Psoas muscle (tissue), 8 donors: Measurements from ENCODE around the gene RELT. TPM values are rescaled to one million over a fixed set of nuclear protein-coding genes. Genes with fewer than 3 reads are reported as not detected.

Experiments used
- ATAC-seq, 4 donors: fragments of 200-7000 bp; cut with Tn5 transposase; one replicate each; pipeline ENCODE4 v1.9.1; 2020; ENCODE audit warnings: moderate library complexity in 3 of 4, mild to moderate bottlenecking in 2 of 4
- DNase-seq, 2 donors: peaks; one replicate each; pipeline ENCODE4 v3.0.0-alpha.2; 2020
- H3K27ac ChIP-seq: fragments of 200-600 bp; one replicate; pipeline ENCODE4 v1.8.0; 2022
- H3K27me3 ChIP-seq, 3 donors: fragments of 200-600 bp in 1 of 3; one replicate each; pipeline versions ENCODE4 v1.6.1 to v1.8.0; 2013 to 2022; ENCODE audit warnings: low read length in 2 of 3, mild to moderate bottlenecking in 2 of 3, moderate library complexity in 1 of 3; ENCODE audit not compliant: insufficient read depth in 3 of 3
- H3K36me3 ChIP-seq, 2 donors: fragments of 200-600 bp in 1 of 2; one replicate each; pipeline versions ENCODE4 v1.6.1 to v1.8.0; 2013 to 2022; ENCODE audit warnings: low read depth in 1 of 2, mild to moderate bottlenecking in 1 of 2, moderate library complexity in 1 of 2; ENCODE audit not compliant: insufficient read depth in 1 of 2
- H3K4me1 ChIP-seq: fragments of 200-600 bp; one replicate; pipeline ENCODE4 v1.8.0; 2022
- H3K4me3 ChIP-seq: fragments of 200-600 bp; one replicate; pipeline ENCODE4 v1.8.0; 2022; ENCODE audit warnings: mild to moderate bottlenecking
- H3K9me3 ChIP-seq: fragments of 200-600 bp; one replicate; pipeline ENCODE4 v1.8.0; 2022
- WGBS, 3 donors: extraction: QIAGEN DNeasy Blood & Tissue Kit; methylation state at CpG; one replicate each; pipeline versions ENCODE4 v1.1.6 to v1.1.7; 2013; 5-methylcytosine and 5-hydroxymethylcytosine counted together
- intact Hi-C, 2 donors: fragments of 100-400 bp; cut with DNase I; formaldehyde crosslinking; loops; one replicate each; pipeline versions ENCODE4 v1.11.0 to v1.14.2; 2022
- polyA plus RNA-seq, 3 donors: library from polyadenylated mRNA; stranded (reverse); fragments of 200-250 nt; gene quantifications; one replicate each; pipeline ENCODE4 v1.2.3, GENCODE V29; 2013
- total RNA-seq, 4 donors: library from RNA; stranded (reverse); fragmentation: NEBNext Ultra II Directional in 2 of 4; extraction: Animal tissue kit (Norgen Biotek cat#: 25700) in 2 of 4; gene quantifications; one replicate each; pipeline versions ENCODE4 v1.2.1 to v1.2.4, GENCODE V29; 2021 to 2023
- TF ChIP-seq, protein P1 (sequence below): fragments of 200-600 bp; IDR thresholded peaks from one replicate; pipeline ENCODE4 v1.8.0; 2022; ENCODE audit warnings: antibody characterized with exemption
- donor health status: healthy with polysubstance abuse.
- donor health status: DM: no; HTN: no; CAD: no; lungs with moderate emphysema.
- donor health status: Bipolar disorder and iron deficiency.
- donor health status: healthy.
- donor health status: DM: yes; HTN: yes; CAD: no.
- donor health status: DM: no; HTN: no; CAD: no.
- donor health status: DM: no; HTN: no; CAD: no.
- donor health status: DM: yes; HTN: yes; CAD: no.

RELT gene
- total and polyA plus RNA-seq, 7 donors, result 4.9 to 33.0 (median 15.5) TPM

DNA sequence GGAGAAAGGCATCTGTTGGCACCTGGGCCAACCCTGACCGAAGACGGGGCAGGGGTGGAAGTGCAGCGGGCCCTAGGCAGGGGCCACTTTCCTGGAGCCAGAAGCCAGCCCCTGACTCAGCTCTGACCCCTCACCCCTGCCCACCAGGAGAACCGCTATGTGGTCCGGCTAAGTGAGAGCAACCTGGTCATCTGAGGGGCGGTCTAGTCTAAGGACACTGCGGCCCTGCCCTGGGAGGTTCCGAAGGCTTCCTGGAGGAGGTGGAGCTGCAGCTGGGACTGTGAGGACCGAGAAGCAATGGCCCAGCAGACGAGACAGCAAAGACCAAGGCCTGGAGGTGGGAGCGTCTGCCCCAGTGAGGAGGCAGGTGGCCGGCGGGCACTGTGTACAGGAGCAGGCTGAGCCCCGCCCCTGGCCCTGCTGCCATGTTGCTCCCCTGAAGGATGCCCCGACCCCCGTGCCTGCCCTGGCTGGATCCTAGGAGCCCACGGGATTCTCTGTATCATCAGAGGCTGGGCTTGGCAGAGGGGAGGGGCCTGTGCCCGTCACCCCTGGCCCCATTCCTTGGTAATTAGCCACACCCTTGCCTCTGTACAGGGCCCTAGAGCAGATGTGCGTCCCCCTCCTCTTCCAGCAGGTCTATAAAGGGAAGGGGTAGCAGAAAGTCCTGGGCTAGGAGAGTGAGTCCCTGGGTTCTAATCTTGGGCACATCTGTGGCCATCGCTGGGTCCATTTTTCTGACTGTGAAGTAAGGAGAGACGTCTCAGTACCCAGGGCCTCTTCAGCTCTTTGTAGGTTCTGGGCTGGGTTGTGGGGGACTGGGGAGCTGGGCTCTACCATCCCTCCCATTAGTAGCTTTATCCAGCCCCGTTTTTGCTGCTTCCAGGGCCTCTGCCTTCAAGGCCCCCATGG lies 19.4 kb downstream of the RELT start:
- Histone ChIP-seq H3K4me3 (no peak overlapping the region), H3K36me3 (peaks cover 0 to 42% of the 10 kb centered on the region in 2 donors), H3K27ac (no peak overlapping the region), H3K9me3 (no peaks in the 10 kb centered on the region), H3K27me3 (no peaks in the 10 kb centered on the region), H3K4me1 (peaks cover 20% of the 10 kb centered on the region)
- intact Hi-C loops, result loop anchor here in 1 of 2 donors (5.0 kb wide), 1 partner anchor 267 kb away; no protein-coding TSS in a partner anchor
- TF ChIP-seq, protein P1, sequence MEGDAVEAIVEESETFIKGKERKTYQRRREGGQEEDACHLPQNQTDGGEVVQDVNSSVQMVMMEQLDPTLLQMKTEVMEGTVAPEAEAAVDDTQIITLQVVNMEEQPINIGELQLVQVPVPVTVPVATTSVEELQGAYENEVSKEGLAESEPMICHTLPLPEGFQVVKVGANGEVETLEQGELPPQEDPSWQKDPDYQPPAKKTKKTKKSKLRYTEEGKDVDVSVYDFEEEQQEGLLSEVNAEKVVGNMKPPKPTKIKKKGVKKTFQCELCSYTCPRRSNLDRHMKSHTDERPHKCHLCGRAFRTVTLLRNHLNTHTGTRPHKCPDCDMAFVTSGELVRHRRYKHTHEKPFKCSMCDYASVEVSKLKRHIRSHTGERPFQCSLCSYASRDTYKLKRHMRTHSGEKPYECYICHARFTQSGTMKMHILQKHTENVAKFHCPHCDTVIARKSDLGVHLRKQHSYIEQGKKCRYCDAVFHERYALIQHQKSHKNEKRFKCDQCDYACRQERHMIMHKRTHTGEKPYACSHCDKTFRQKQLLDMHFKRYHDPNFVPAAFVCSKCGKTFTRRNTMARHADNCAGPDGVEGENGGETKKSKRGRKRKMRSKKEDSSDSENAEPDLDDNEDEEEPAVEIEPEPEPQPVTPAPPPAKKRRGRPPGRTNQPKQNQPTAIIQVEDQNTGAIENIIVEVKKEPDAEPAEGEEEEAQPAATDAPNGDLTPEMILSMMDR, result no peak
- WGBS, 3 donors, result 81 to 89% (median 82%) methylated on average over 19 to 22 of the region's 22 CpGs
- peak in 1 of 4 donors; percentile 2 for ATAC-seq
- no peak for DNase-seq

DNA sequence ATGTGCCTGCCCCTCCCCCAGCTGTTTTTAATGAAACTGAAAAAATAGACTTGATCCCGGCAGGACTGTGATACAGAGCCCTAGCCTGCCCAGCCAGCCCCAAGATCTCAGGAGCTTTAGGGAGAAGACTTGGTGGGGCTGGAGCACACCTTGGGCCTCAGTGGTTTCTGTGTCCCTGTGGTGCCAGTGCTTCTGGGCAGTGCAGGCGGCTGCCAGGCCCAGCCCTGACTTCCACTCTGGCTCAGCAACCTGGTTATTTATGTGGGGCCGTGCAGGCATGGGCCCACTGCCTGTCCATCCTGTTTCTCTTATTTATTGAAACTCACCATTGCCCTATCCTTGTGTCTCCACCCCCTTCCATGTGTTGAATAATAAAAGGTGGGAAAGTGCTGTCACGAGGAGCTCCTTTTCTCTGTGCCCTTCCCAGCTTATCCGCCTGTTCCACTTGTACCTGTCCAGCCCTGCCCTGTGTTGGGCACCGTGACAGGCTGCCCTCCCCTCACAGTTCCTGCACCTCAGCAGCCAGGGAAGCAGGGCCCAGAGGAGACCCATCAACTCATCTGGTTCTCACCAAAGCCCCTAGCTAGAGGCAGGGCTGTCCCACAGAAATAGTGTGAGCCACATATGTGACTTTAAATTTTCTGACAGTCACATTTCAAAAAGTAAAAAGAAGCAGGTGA lies 20.2 kb downstream of the RELT start:
- no peak overlapping the region for H3K4me3 ChIP-seq
- H3K27me3 ChIP-seq, result no peaks in the 10 kb centered on the region
- no peak overlapping the region for H3K27ac ChIP-seq
- 70 to 81% (median 77%) methylated on average over 6 of the region's 6 CpGs for WGBS, 3 donors
- peaks cover 0 to 34% of the 10 kb centered on the region in 2 donors for H3K36me3 ChIP-seq
- TF ChIP-seq, protein P1, result no peak
- H3K9me3 ChIP-seq, result no peaks in the 10 kb centered on the region
- intact Hi-C loops, result loop anchor here in 1 of 2 donors (5.0 kb wide), 1 partner anchor 266 kb away; no protein-coding TSS in a partner anchor
- H3K4me1 ChIP-seq, result peaks cover 19% of the 10 kb centered on the region
- DNase-seq (no peak), ATAC-seq (no peak)

DNA sequence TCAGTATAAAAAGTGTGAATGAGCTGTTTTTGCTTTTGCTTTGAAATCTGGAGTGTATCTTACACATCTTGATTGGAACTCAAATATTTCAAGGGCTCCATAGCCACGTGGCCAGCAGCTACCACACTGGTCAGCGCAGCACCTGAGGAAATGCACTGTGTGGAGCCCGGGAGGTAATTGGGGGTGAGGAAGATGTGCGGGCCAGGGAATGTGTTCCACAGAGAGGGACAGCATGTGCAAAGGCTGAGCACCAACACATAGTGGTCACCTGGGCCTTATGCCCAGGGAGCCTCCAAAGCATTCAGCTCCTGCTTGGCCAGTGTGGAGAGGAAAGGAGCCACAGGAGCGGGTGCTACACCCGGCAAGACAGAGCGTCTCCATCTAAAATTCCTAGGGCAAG lies 20.8 kb downstream of the RELT start:
- Histone ChIP-seq H3K4me3 (no peak overlapping the region), H3K4me1 (peaks cover 19% of the 10 kb centered on the region), H3K9me3 (no peaks in the 10 kb centered on the region), H3K27ac (no peak overlapping the region), H3K27me3 (no peaks in the 10 kb centered on the region), H3K36me3 (peaks cover 0 to 30% of the 10 kb centered on the region in 2 donors)
- WGBS, 3 donors, result 39 to 68% (median 47%) methylated on average over 7 of the region's 7 CpGs
- ATAC-seq, result peak in 3 of 4 donors; percentile 27 to 66 (median 53)
- intact Hi-C loops, result loop anchor here in 1 of 2 donors (5.0 kb wide), 1 partner anchor 265 kb away; no protein-coding TSS in a partner anchor
- TF ChIP-seq, protein P1, result no peak
- no peak for DNase-seq

DNA sequence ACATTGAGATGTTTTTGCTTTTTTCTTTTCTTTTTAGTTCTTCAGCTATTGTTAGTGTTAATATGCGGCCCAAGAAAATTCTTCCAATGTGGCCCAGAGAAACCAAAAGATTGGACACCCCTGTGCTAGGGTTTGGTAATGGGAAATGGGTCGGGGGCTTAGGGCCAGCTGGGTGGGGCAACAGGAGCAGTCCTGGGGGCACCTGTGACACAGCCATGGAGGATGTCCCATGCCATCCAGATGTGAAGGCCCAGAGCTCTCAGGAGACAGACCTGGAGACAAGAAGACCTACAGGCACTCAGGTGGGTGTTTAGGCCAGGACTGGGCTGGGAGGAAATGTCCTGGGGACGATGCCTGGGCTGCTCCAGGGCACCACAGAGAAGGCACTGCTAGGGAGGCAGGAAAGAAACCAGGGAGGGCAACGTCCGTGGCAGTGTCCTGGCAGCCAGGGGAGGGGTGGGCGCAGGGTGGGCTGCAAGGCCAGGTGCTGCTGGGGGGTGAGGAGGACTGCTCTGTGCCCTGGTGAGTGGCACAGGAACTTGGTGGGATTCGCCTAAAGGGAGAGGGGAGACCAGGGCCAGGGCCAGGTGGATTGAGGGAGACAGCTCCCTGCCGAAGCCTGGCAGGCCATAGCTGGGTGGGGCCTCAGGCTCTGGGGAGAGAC lies 21.4 kb downstream of the RELT start:
- intact Hi-C loops, result loop anchor here in 1 of 2 donors (5.0 kb wide), 1 partner anchor 265 kb away; no protein-coding TSS in a partner anchor
- Histone ChIP-seq H3K36me3 (peaks cover 0 to 24% of the 10 kb centered on the region in 2 donors), H3K27me3 (no peaks in the 10 kb centered on the region), H3K27ac (no peak overlapping the region), H3K4me1 (peaks cover 19% of the 10 kb centered on the region), H3K4me3 (no peak overlapping the region), H3K9me3 (no peaks in the 10 kb centered on the region)
- DNase-seq (no peak), ATAC-seq (peak in 1 of 4 donors; percentile 1)
- WGBS, 3 donors, result 73 to 84% (median 78%) methylated on average over 8 of the region's 8 CpGs
- TF ChIP-seq, protein P1, result no peak
